Measurements from ENCODE around the gene GIT2. TPM values are rescaled to one million over a fixed set of nuclear protein-coding genes. Genes with fewer than 3 reads are reported as not detected.

Gene GIT2
- total RNA-seq, 1 donor = 86.7 TPM

GRCh38 chr12:109951751-109952150 lies 44.4 kb downstream of the GIT2 start:
- Histone ChIP-seq H3K4me3 (ENCODE audit: low read length) (no peak overlapping the region), H3K27me3 (ENCODE audit: insufficient read depth, low read length) (no peaks in the 10 kb centered on the region), H3K4me1 (ENCODE audit: insufficient read depth, low read length) (peaks cover 24% of the 10 kb centered on the region)

GRCh38 chr12:109951136-109951535 lies 45.0 kb downstream of the GIT2 start:
- Histone ChIP-seq H3K27me3 (ENCODE audit: insufficient read depth, low read length) (no peaks in the 10 kb centered on the region), H3K4me3 (ENCODE audit: low read length) (no peak overlapping the region), H3K9me3 (ENCODE audit: low read depth, low read length) (no peaks in the 10 kb centered on the region), H3K4me1 (ENCODE audit: insufficient read depth, low read length) (peaks cover 29% of the 10 kb centered on the region)

More at GRCh38 chr12:109951751-109952150, 44.4 kb downstream of the GIT2 start:
- H3K9me3 ChIP-seq (ENCODE audit: low read depth, low read length) = no peaks in the 10 kb centered on the region

- no peaks in the 10 kb centered on the region for H3K27me3 ChIP-seq (ENCODE audit: insufficient read depth, low read length)
- no peaks in the 10 kb centered on the region for H3K9me3 ChIP-seq (ENCODE audit: low read depth, low read length)
- H3K4me3 ChIP-seq (ENCODE audit: low read length) = no peak overlapping the region
- peaks cover 29% of the 10 kb centered on the region for H3K4me1 ChIP-seq (ENCODE audit: insufficient read depth, low read length)
Observed at GRCh38 chr12:109950625-109951024, 45.5 kb downstream of the GIT2 start.

- Histone ChIP-seq H3K4me3 (ENCODE audit: low read length) (no peak overlapping the region), H3K9me3 (ENCODE audit: low read depth, low read length) (no peaks in the 10 kb centered on the region), H3K4me1 (ENCODE audit: insufficient read depth, low read length) (peaks cover 35% of the 10 kb centered on the region), H3K27me3 (ENCODE audit: insufficient read depth, low read length) (no peaks in the 10 kb centered on the region)
Observed at GRCh38 chr12:109949089-109949488, 47.1 kb downstream of the GIT2 start.

- Histone ChIP-seq H3K9me3 (ENCODE audit: low read depth, low read length) (no peaks in the 10 kb centered on the region), H3K4me3 (ENCODE audit: low read length) (no peak overlapping the region), H3K27me3 (ENCODE audit: insufficient read depth, low read length) (no peaks in the 10 kb centered on the region), H3K4me1 (ENCODE audit: insufficient read depth, low read length) (peaks cover 35% of the 10 kb centered on the region)
Observed at GRCh38 chr12:109948368-109948767, 47.8 kb downstream of the GIT2 start.

GRCh38 chr12:109947521-109947920 lies 48.6 kb downstream of the GIT2 start:
- Histone ChIP-seq H3K4me1 (ENCODE audit: insufficient read depth, low read length) (peaks cover 31% of the 10 kb centered on the region), H3K27me3 (ENCODE audit: insufficient read depth, low read length) (no peaks in the 10 kb centered on the region), H3K4me3 (ENCODE audit: low read length) (no peak overlapping the region), H3K9me3 (ENCODE audit: low read depth, low read length) (no peaks in the 10 kb centered on the region)

GRCh38 chr12:109946913-109947312 lies 49.3 kb downstream of the GIT2 start:
- no peaks in the 10 kb centered on the region for H3K9me3 ChIP-seq (ENCODE audit: low read depth, low read length)
- H3K4me1 ChIP-seq (ENCODE audit: insufficient read depth, low read length) = peaks cover 29% of the 10 kb centered on the region
- H3K27me3 ChIP-seq (ENCODE audit: insufficient read depth, low read length) = no peaks in the 10 kb centered on the region
- no peak overlapping the region for H3K4me3 ChIP-seq (ENCODE audit: low read length)

GRCh38 chr12:109946505-109946904 lies 49.7 kb downstream of the GIT2 start:
- Histone ChIP-seq H3K27me3 (ENCODE audit: insufficient read depth, low read length) (no peaks in the 10 kb centered on the region), H3K4me1 (ENCODE audit: insufficient read depth, low read length) (peaks cover 29% of the 10 kb centered on the region), H3K9me3 (ENCODE audit: low read depth, low read length) (no peaks in the 10 kb centered on the region), H3K4me3 (ENCODE audit: low read length) (no peak overlapping the region)

GRCh38 chr12:109944561-109945359 lies 51.4 kb downstream of the GIT2 start:
- H3K4me1 ChIP-seq (ENCODE audit: insufficient read depth, low read length) = peaks cover 29% of the 10 kb centered on the region
- no peaks in the 10 kb centered on the region for H3K9me3 ChIP-seq (ENCODE audit: low read depth, low read length)
- H3K27me3 ChIP-seq (ENCODE audit: insufficient read depth, low read length) = no peaks in the 10 kb centered on the region
- no peak overlapping the region for H3K4me3 ChIP-seq (ENCODE audit: low read length)

GRCh38 chr12:109943811-109944210 lies 52.4 kb downstream of the GIT2 start:
- no peaks in the 10 kb centered on the region for H3K9me3 ChIP-seq (ENCODE audit: low read depth, low read length)
- no peaks in the 10 kb centered on the region for H3K27me3 ChIP-seq (ENCODE audit: insufficient read depth, low read length)
- peaks cover 29% of the 10 kb centered on the region for H3K4me1 ChIP-seq (ENCODE audit: insufficient read depth, low read length)
- H3K4me3 ChIP-seq (ENCODE audit: low read length) = no peak overlapping the region

- Histone ChIP-seq H3K4me1 (ENCODE audit: insufficient read depth, low read length) (peaks cover 7% of the 10 kb centered on the region), H3K27me3 (ENCODE audit: insufficient read depth, low read length) (no peaks in the 10 kb centered on the region), H3K9me3 (ENCODE audit: low read depth, low read length) (no peaks in the 10 kb centered on the region)
Observed at GRCh38 chr12:109940339-109940923, 55.7 kb downstream of the GIT2 start.

GRCh38 chr12:109939504-109939903 lies 56.7 kb downstream of the GIT2 start:
- Histone ChIP-seq H3K27me3 (ENCODE audit: insufficient read depth, low read length) (no peaks in the 10 kb centered on the region), H3K9me3 (ENCODE audit: low read depth, low read length) (no peaks in the 10 kb centered on the region), H3K4me3 (ENCODE audit: low read length) (no peak overlapping the region), H3K4me1 (ENCODE audit: insufficient read depth, low read length) (no peaks in the 10 kb centered on the region)

More at GRCh38 chr12:109940339-109940923, 55.7 kb downstream of the GIT2 start:
- no peak overlapping the region for H3K4me3 ChIP-seq (ENCODE audit: low read length)

- no peaks in the 10 kb centered on the region for H3K9me3 ChIP-seq (ENCODE audit: low read depth, low read length)
Observed at GRCh38 chr12:109938947-109939346, 57.2 kb downstream of the GIT2 start.

GRCh38 chr12:109937371-109937770 lies 58.8 kb downstream of the GIT2 start:
- no peaks in the 10 kb centered on the region for H3K27me3 ChIP-seq (ENCODE audit: insufficient read depth, low read length)
- no peaks in the 10 kb centered on the region for H3K4me1 ChIP-seq (ENCODE audit: insufficient read depth, low read length)
- no peak overlapping the region for H3K4me3 ChIP-seq (ENCODE audit: low read length)
- H3K9me3 ChIP-seq (ENCODE audit: low read depth, low read length) = no peaks in the 10 kb centered on the region

More at GRCh38 chr12:109938947-109939346, 57.2 kb downstream of the GIT2 start:
- Histone ChIP-seq H3K4me1 (ENCODE audit: insufficient read depth, low read length) (no peaks in the 10 kb centered on the region), H3K27me3 (ENCODE audit: insufficient read depth, low read length) (no peaks in the 10 kb centered on the region), H3K4me3 (ENCODE audit: low read length) (no peak overlapping the region)

GRCh38 chr12:109934026-109934425 lies 62.1 kb downstream of the GIT2 start:
- no peaks in the 10 kb centered on the region for H3K4me1 ChIP-seq (ENCODE audit: insufficient read depth, low read length)
- no peak overlapping the region for H3K4me3 ChIP-seq (ENCODE audit: low read length)
- no peaks in the 10 kb centered on the region for H3K27me3 ChIP-seq (ENCODE audit: insufficient read depth, low read length)
- H3K9me3 ChIP-seq (ENCODE audit: low read depth, low read length) = no peaks in the 10 kb centered on the region

All from mononuclear cell (primary cell).